NCI-H1092 treated with DMSO at 0.1 percent for 48 hours (cell line): ENCODE data around the gene USP15.

Experiments used
- DNase-seq: peaks from one replicate; lab custom pipeline; 2025; lab: John Stamatoyannopoulos, UW

Gene USP15

GRCh38 chr12:62259993-62260732 is at the start of gene USP15:
Gene USP15 (plus strand): TSS chr12:62260404. CDS start chr12:62260415, 11 bp downstream.
- DNase-seq = peak; percentile 87

- no peak for DNase-seq
Measured at GRCh38 chr12:62210422-62210821, 49.8 kb upstream of the USP15 start.

GRCh38 chr12:62211510-62211909 is 48.7 kb upstream of the USP15 start:
- DNase-seq = no peak

- DNase-seq = no peak
Measured at GRCh38 chr12:62214846-62215245, 45.4 kb upstream of the USP15 start.

GRCh38 chr12:62215506-62215905 is 44.7 kb upstream of the USP15 start:
- DNase-seq = no peak

GRCh38 chr12:62217466-62218194 is 42.6 kb upstream of the USP15 start:
- DNase-seq = no peak

GRCh38 chr12:62221107-62221506 is 39.1 kb upstream of the USP15 start:
- DNase-seq = no peak

GRCh38 chr12:62224601-62225000 is 35.6 kb upstream of the USP15 start:
- DNase-seq = no peak

- DNase-seq = no peak
Measured at GRCh38 chr12:62227091-62227490, 33.1 kb upstream of the USP15 start.

GRCh38 chr12:62230652-62231051 is 29.6 kb upstream of the USP15 start:
- no peak for DNase-seq

- DNase-seq = no peak
Measured at GRCh38 chr12:62232143-62232729, 28.0 kb upstream of the USP15 start.

GRCh38 chr12:62233805-62234204 is 26.4 kb upstream of the USP15 start:
- no peak for DNase-seq

- DNase-seq = no peak
Measured at GRCh38 chr12:62239571-62239970, 20.6 kb upstream of the USP15 start.

GRCh38 chr12:62247281-62248045 is 12.7 kb upstream of the USP15 start:
- DNase-seq = no peak

- DNase-seq = no peak
Measured at GRCh38 chr12:62248873-62249272, 11.3 kb upstream of the USP15 start.

- no peak for DNase-seq
Measured at GRCh38 chr12:62249419-62249818, 10.8 kb upstream of the USP15 start.

GRCh38 chr12:62250671-62251608 is 9.3 kb upstream of the USP15 start:
- DNase-seq = no peak

- no peak for DNase-seq
Measured at GRCh38 chr12:62251609-62251958, 8.6 kb upstream of the USP15 start.

GRCh38 chr12:62252576-62252975 is 7.6 kb upstream of the USP15 start:
- DNase-seq = no peak

GRCh38 chr12:62254967-62255366 is 5.2 kb upstream of the USP15 start:
- DNase-seq = no peak

- peak; percentile 0 for DNase-seq
Measured at GRCh38 chr12:62256408-62257096, 3.7 kb upstream of the USP15 start.
